GM12892 (cell line): ENCODE results near the gene LAP3.

Experiments used
- POLR2A ChIP-seq: IDR thresholded peaks from 2 replicates; pipeline ENCODE4 v1.6.1; 2011; ENCODE audit warnings: low read depth, low read length, control low read depth
- POLR2AphosphoS5 ChIP-seq: IDR thresholded peaks from 2 replicates; pipeline ENCODE4 v1.6.1; 2011; ENCODE audit warnings: low read depth, low read length, control low read depth

DNA sequence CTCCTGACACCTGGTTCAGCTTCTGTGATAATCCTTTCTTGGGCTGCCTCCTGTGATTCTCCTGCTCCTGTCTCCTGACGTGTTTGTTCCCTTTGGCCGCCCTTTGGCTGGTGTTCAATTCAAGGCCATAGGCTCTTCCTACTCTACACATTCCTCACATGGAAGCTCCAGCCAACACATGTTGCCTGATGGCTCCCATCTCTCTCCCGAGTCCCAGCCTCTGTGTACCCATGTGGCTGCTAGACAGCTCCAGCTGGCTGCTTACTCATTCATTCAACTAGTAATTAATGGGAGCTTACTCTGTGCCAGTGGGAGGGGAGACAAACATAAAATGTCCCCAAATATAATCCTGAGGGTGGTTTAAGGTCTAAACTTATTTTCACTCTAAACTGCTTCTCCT is 28.2 kb downstream of the LAP3 start:
- TF ChIP-seq POLR2A (no peak), POLR2AphosphoS5 (no peak)
